Upper lobe of left lung (tissue), 4 donors: ENCODE results near the gene EXT2.

Source experiments
- EP300 ChIP-seq, 4 donors: sonication (generic); formaldehyde crosslinking; IDR thresholded peaks; one replicate each; pipeline ENCODE4 v1.5.1; 2017; ENCODE audit warnings: antibody characterized with exemption in 4 of 4, control low read depth in 2 of 4
- POLR2A ChIP-seq, 4 donors: fragments of 450-650 bp; IDR thresholded peaks; one replicate each; pipeline ENCODE4 v1.5.1; 2016 to 2017; ENCODE audit warnings: antibody characterized with exemption in 4 of 4, mild to moderate bottlenecking in 2 of 4
- POLR2AphosphoS5 ChIP-seq, 2 donors: sonication (generic); formaldehyde crosslinking; IDR thresholded peaks; one replicate each; pipeline ENCODE4 v1.5.1; 2017; ENCODE audit warnings: antibody characterized with exemption in 2 of 2
- TF ChIP-seq, protein P1 (sequence below), 6 experiments: fragments of 450-650 bp in 4 of 6; fragments of 200-600 bp in 2 of 6; sonication (generic) in 2 of 6; IDR thresholded peaks; one replicate each; pipeline ENCODE4 v1.5.1; 2016 to 2019; ENCODE audit warnings: antibody characterized with exemption in 6 of 6

DNA sequence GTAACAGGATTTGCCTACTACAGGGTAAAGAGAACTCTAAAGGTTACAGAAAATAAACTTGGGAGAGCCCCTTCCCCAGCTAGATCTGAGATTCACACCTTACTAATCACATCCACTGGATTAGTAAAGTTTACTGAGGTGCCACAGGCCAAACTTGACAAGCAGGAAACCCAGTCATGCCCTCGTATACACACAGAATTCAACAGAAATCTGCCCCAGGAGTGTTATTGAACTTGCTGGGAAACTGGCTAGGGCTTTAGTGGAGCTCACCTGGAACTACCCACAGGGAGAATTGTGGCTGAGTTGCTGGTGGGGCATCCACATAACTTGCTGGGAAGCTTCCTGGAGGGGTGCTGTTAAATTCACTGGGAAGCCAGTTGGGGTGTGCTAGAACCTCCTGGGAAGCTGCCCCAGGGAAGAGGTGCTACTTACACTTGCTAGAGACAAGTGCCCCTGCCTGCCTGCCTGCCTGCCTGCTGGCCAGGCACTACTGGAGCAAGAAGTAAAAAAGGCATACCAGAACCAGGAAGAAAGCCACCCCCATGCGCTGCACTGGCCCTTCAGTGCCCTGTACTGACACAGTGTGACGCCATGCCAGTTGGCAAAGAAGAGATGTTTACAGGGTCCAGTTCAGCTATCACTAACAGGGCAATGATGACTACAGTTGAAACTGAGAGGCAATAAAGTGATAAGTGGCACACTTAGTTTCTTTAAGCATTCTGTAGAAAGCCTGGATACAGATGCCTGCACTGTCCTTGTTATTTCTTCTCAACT is 108.0 kb downstream of the EXT2 start:
- TF ChIP-seq, protein P1, sequence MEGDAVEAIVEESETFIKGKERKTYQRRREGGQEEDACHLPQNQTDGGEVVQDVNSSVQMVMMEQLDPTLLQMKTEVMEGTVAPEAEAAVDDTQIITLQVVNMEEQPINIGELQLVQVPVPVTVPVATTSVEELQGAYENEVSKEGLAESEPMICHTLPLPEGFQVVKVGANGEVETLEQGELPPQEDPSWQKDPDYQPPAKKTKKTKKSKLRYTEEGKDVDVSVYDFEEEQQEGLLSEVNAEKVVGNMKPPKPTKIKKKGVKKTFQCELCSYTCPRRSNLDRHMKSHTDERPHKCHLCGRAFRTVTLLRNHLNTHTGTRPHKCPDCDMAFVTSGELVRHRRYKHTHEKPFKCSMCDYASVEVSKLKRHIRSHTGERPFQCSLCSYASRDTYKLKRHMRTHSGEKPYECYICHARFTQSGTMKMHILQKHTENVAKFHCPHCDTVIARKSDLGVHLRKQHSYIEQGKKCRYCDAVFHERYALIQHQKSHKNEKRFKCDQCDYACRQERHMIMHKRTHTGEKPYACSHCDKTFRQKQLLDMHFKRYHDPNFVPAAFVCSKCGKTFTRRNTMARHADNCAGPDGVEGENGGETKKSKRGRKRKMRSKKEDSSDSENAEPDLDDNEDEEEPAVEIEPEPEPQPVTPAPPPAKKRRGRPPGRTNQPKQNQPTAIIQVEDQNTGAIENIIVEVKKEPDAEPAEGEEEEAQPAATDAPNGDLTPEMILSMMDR (IDR thresholded peaks at IDR 0.05): no peak
- no peak for TF ChIP-seq EP300 (IDR thresholded peaks at IDR 0.05)
- TF ChIP-seq POLR2AphosphoS5 (IDR thresholded peaks at IDR 0.05): no peak
- no peak for TF ChIP-seq POLR2A (IDR thresholded peaks at IDR 0.05)
